SK-N-SH (cell line): ENCODE measurements around the gene BCAS4. TPM values are rescaled to one million over a fixed set of nuclear protein-coding genes. Genes with fewer than 3 reads are reported as not detected.

Experiments
- CTCF ChIA-PET: fragments of 300-600, 350-600 bp; formaldehyde crosslinking; extraction: SDS; loops from one replicate; lab custom pipeline; 2021; lab: Yijun Ruan, JAX
- POLR2A ChIA-PET: fragments of 350-600 bp; sonication (Branson Sonifier 250); formaldehyde crosslinking; extraction: SDS; loops from one replicate; lab custom pipeline; 2020; ENCODE audit warnings: antibody characterized with exemption, inconsistent platforms; lab: Yijun Ruan, JAX
- DNase-seq: peaks from one replicate; pipeline ENCODE4 v3.0.0; 2012
- H2AFZ ChIP-seq: fragments of 200-600 bp; sonication (generic); 2 replicates; pipeline ENCODE4 v1.8.1; 2016; ENCODE audit warnings: antibody characterized with exemption, mild to moderate bottlenecking, low read depth
- H3F3A ChIP-seq: fragments of 200-600 bp; sonication (generic); replicated peaks from 2 replicates; pipeline ENCODE3; 2016; ENCODE audit warnings: antibody characterized with exemption, mild to moderate bottlenecking; ENCODE audit not compliant: insufficient read depth
- H3K27ac ChIP-seq, 2 experiments: fragments of 200-500 bp in 1 of 2; fragments of 200-600 bp in 1 of 2; sonication (Bioruptor generic) in 1 of 2; sonication (generic), shearing (Covaris generic) in 1 of 2; 2 replicates each; pipeline versions ENCODE4 v1.5.1 to v1.6.1; 2014 to 2016; ENCODE audit warnings: low read depth in 2 of 2, inconsistent platforms in 1 of 2, low read length in 1 of 2, mild to moderate bottlenecking in 1 of 2, mixed read lengths in 1 of 2
- H3K27me3 ChIP-seq: fragments of 200-600 bp; sonication (generic), shearing (Covaris generic); 2 replicates; pipeline ENCODE4 v1.6.1; 2016; ENCODE audit warnings: mixed run types; ENCODE audit not compliant: insufficient read depth
- H3K36me3 ChIP-seq, 2 experiments: fragments of 200-500 bp in 1 of 2; fragments of 200-600 bp in 1 of 2; sonication (Bioruptor generic) in 1 of 2; sonication (generic) in 1 of 2; replicated peaks in 1 of 2; 2 replicates each; pipeline versions ENCODE3 to v1.5.1; 2014 to 2016; ENCODE audit warnings: low read length in 1 of 2, mild to moderate bottlenecking in 1 of 2; ENCODE audit not compliant: insufficient read depth in 2 of 2, control insufficient read depth in 1 of 2
- H3K4me1 ChIP-seq, 2 experiments: fragments of 200-500 bp in 1 of 2; fragments of 200-600 bp in 1 of 2; sonication (Bioruptor generic) in 1 of 2; sonication (generic), shearing (Covaris generic) in 1 of 2; 2 replicates each; pipeline versions ENCODE4 v1.5.1 to v1.6.1; 2014 to 2016; ENCODE audit warnings: low read depth in 1 of 2, low read length in 1 of 2, mixed run types in 1 of 2; ENCODE audit not compliant: insufficient read depth in 2 of 2, control insufficient read depth in 1 of 2
- H3K4me2 ChIP-seq: fragments of 200-600 bp; sonication (generic), shearing (Covaris generic); 2 replicates; pipeline ENCODE4 v1.6.1; 2017; ENCODE audit warnings: mixed run types
- H3K4me3 ChIP-seq, 2 experiments: fragments of 200-500 bp in 1 of 2; fragments of 200-600 bp in 1 of 2; sonication (Bioruptor generic) in 1 of 2; sonication (generic), shearing (Covaris generic) in 1 of 2; 2 replicates each; pipeline versions ENCODE4 v1.5.1 to v1.8.1; 2014 to 2016; ENCODE audit warnings: low read depth in 2 of 2, inconsistent platforms in 1 of 2, low read length in 1 of 2, mild to moderate bottlenecking in 1 of 2, mixed read lengths in 1 of 2, moderate library complexity in 1 of 2
- H3K79me2 ChIP-seq: fragments of 200-600 bp; sonication (generic); 2 replicates; pipeline ENCODE4 v1.8.1; 2017; ENCODE audit warnings: mild to moderate bottlenecking; ENCODE audit not compliant: insufficient read depth
- H3K9ac ChIP-seq: fragments of 200-600 bp; sonication (generic); 2 replicates; pipeline ENCODE4 v1.6.1; 2017; ENCODE audit warnings: mixed run types
- H3K9me2 ChIP-seq: fragments of 200-600 bp; sonication (generic); 2 replicates; pipeline ENCODE4 v1.6.1; 2017; ENCODE audit warnings: mixed run types
- H3K9me3 ChIP-seq: fragments of 200-600 bp; sonication (generic); 2 replicates; pipeline ENCODE4 v1.6.1; 2017; ENCODE audit warnings: mixed run types, mild to moderate bottlenecking, moderate library complexity
- H4K20me1 ChIP-seq: fragments of 200-600 bp; sonication (generic); 2 replicates; pipeline ENCODE4 v1.6.1; 2017; ENCODE audit warnings: mild to moderate bottlenecking, mixed run types; ENCODE audit not compliant: insufficient read depth
- CHD2 ChIP-seq: fragments of 150-350 bp; IDR thresholded peaks from 2 replicates; pipeline ENCODE4 v1.6.1; 2018; ENCODE audit warnings: low read length; ENCODE audit not compliant: partially characterized antibody
- CTCF ChIP-seq: fragments of 200-600 bp; sonication (generic); IDR thresholded peaks from 2 replicates; pipeline ENCODE4 v1.6.1; 2017; ENCODE audit warnings: antibody characterized with exemption, mild to moderate bottlenecking, moderate library complexity
- ELF1 ChIP-seq: IDR thresholded peaks from 2 replicates; pipeline ENCODE4 v1.4.0; 2012
- EZH2phosphoT487 ChIP-seq: fragments of 200-600 bp; sonication (generic); IDR thresholded peaks from 2 replicates; pipeline ENCODE4 v1.6.1; 2017; ENCODE audit warnings: low read depth, mixed run types, mild to moderate bottlenecking, antibody characterized with exemption, moderate library complexity, borderline replicate concordance
- GABPA ChIP-seq: IDR thresholded peaks from 2 replicates; pipeline ENCODE4 v1.4.0; 2012; ENCODE audit warnings: low read depth, mild to moderate bottlenecking
- GATA2 ChIP-seq: sonication (generic); formaldehyde crosslinking; IDR thresholded peaks from 2 replicates; pipeline ENCODE4 v1.5.0; 2020; ENCODE audit warnings: mild to moderate bottlenecking, missing genetic modification reagents
- JUND ChIP-seq: IDR thresholded peaks from 2 replicates; pipeline ENCODE4 v1.4.0; 2012
- RCOR1 ChIP-seq: fragments of 150-350 bp; IDR thresholded peaks from 2 replicates; pipeline ENCODE4 v1.6.1; 2017; ENCODE audit warnings: antibody characterized with exemption, low read length
- REST ChIP-seq: IDR thresholded peaks from 2 replicates; pipeline ENCODE4 v1.6.1; 2012; ENCODE audit warnings: mild to moderate bottlenecking, low read depth, low read length, moderate library complexity
- RXRA ChIP-seq: IDR thresholded peaks from 2 replicates; pipeline ENCODE4 v1.4.0; 2012; ENCODE audit warnings: low read depth, mild to moderate bottlenecking, borderline replicate concordance
- SIN3A ChIP-seq: IDR thresholded peaks from 2 replicates; pipeline ENCODE4 v1.6.1; 2012; ENCODE audit warnings: low read depth, mild to moderate bottlenecking, low read length, moderate library complexity, borderline replicate concordance
- TAF1 ChIP-seq: IDR thresholded peaks from 2 replicates; pipeline ENCODE4 v1.6.1; 2012; ENCODE audit warnings: low read depth, mild to moderate bottlenecking, low read length, moderate library complexity, borderline replicate concordance
- TCF12 ChIP-seq: IDR thresholded peaks from 2 replicates; pipeline ENCODE4 v1.4.0; 2012
- TEAD4 ChIP-seq: IDR thresholded peaks from 2 replicates; pipeline ENCODE4 v1.4.0; 2012; ENCODE audit warnings: mild to moderate bottlenecking, borderline replicate concordance; ENCODE audit not compliant: insufficient read depth
- YY1 ChIP-seq: IDR thresholded peaks from 2 replicates; pipeline ENCODE4 v1.4.0; 2012; ENCODE audit warnings: low read depth, mild to moderate bottlenecking
- WGBS: methylation state at CpG from one replicate; pipeline ENCODE4 v1.1.6; 2017; ENCODE audit warnings: low lambda C conversion rate; 5-methylcytosine and 5-hydroxymethylcytosine counted together
- polyA plus RNA-seq, 3 experiments: library from polyadenylated mRNA; depleted of rRNA; stranded (reverse); fragments of >200 nt; gene quantifications; 2 replicates each; pipeline ENCODE4 v1.2.3, GENCODE V29; 2012
- TF ChIP-seq, protein P1 (sequence below): IDR thresholded peaks from 2 replicates; pipeline ENCODE4 v1.4.0; 2012; ENCODE audit warnings: low read depth

Gene BCAS4
- polyA plus RNA-seq, 1 of the 3 experiments (the other 2 are of a cell fraction): 43.8 TPM

GRCh38 chr20:50872560-50873425, 77.9 kb downstream of the BCAS4 start (continued):
- TF ChIP-seq TEAD4: no peak
- no peak for TF ChIP-seq SIN3A

DNA sequence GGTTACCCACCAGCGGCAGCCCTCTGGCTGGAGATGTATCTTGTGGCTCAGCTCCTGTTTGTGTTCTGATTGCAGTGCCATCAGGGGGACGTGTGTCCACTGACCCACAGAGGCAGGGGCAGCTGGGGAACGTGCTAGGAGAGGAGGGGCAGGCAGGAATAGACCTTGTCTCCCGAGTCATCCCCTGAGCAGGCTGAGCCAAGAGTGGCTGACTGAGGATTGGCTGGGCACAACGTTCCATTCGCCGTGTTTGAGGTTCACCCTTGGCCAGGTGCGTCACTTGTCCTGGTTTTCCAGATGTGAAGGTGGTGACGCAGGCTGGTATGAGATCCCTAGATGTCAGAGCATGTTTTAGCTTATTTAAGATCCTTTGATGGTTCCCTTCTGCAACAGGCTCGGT, 78.7 kb downstream of the BCAS4 start:
- Histone ChIP-seq H3K4me1 (no peaks in the 10 kb centered on the region; a peak in 1 of 4 replicates), H2AFZ (no peak overlapping the region), H3K9me2 (no peaks in the 10 kb centered on the region), H3K36me3 (no peaks in the 10 kb centered on the region), H3K79me2 (no peaks in the 10 kb centered on the region), H3K9ac (no peak overlapping the region), H3K4me2 (no peak overlapping the region), H3K27me3 (no peaks in the 10 kb centered on the region), H4K20me1 (no peaks in the 10 kb centered on the region), H3K4me3 (no peak overlapping the region), H3F3A (no peaks in the 10 kb centered on the region)
- CTCF ChIA-PET: interaction anchor here (0.6 to 2.2 kb wide), 5 partner anchors 8 to 341 kb away, joined by 3 to 8 read pairs (median 3); partner anchors contain the start of gene BCAS4
- POLR2A ChIA-PET: interaction anchor here (1.1 kb wide), 1 partner anchor 58 kb away, joined by 3 read pairs; the partner anchor contains the start of gene ADNP
- DNase-seq: no peak
- TF ChIP-seq SIN3A (no peak), TEAD4 (no peak), JUND (no peak), EZH2phosphoT487 (no peak), ELF1 (no peak), TCF12 (no peak), RXRA (no peak), REST (no peak), GABPA (no peak), GATA2 (no peak), YY1 (no peak), TAF1 (no peak), RCOR1 (no peak), CHD2 (no peak), CTCF (no peak)
- TF ChIP-seq, protein P1, sequence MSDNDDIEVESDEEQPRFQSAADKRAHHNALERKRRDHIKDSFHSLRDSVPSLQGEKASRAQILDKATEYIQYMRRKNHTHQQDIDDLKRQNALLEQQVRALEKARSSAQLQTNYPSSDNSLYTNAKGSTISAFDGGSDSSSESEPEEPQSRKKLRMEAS: no peak
- TF ChIP-seq, all 33 proteins: peak for 0
- Histone ChIP-seq H3K27ac (no peak overlapping the region), H3K9me3 (no peaks in the 10 kb centered on the region)
- WGBS: 85% methylated on average over 7 of the region's 10 CpGs
